Measurements from ENCODE around the gene TRIM33.

Gene TRIM33

DNA sequence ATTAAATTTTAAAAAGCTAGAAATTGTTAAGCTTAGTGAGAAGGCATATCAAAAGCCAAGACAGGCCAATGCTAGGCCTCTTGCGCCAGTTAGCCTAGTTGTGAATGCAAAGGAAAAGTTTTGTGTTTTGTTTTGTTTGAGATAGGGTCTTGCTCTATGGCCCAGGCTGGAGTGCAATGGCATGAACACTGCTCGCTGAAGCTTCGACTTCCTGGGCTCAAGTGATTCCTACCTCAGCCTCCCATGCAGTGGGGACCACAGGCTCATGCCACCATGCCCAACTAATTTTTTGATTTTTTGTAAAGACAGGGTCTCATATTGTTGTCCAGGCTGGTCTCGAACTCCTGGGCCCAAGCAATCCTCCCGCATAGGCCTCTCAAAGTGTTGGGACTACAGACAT is 40.3 kb downstream of the TRIM33 start:
- TF ChIP-seq EZH2 (optimal IDR thresholded peaks at IDR 0.05; ENCODE audit: low read depth, low read length) (no peak), EZH2phosphoT487 (IDR thresholded peaks at IDR 0.05; ENCODE audit: low read length) (no peak)
- TF ChIP-seq, protein P1, sequence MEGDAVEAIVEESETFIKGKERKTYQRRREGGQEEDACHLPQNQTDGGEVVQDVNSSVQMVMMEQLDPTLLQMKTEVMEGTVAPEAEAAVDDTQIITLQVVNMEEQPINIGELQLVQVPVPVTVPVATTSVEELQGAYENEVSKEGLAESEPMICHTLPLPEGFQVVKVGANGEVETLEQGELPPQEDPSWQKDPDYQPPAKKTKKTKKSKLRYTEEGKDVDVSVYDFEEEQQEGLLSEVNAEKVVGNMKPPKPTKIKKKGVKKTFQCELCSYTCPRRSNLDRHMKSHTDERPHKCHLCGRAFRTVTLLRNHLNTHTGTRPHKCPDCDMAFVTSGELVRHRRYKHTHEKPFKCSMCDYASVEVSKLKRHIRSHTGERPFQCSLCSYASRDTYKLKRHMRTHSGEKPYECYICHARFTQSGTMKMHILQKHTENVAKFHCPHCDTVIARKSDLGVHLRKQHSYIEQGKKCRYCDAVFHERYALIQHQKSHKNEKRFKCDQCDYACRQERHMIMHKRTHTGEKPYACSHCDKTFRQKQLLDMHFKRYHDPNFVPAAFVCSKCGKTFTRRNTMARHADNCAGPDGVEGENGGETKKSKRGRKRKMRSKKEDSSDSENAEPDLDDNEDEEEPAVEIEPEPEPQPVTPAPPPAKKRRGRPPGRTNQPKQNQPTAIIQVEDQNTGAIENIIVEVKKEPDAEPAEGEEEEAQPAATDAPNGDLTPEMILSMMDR (IDR thresholded peaks at IDR 0.05; ENCODE audit: low read length): no peak
- H3K79me2 ChIP-seq (ENCODE audit: low read length): peaks cover 45% of the 10 kb centered on the region
- H3F3A ChIP-seq (ENCODE audit: insufficient read depth, low read length): no peaks in the 10 kb centered on the region
- no peak overlapping the region for H3K27ac ChIP-seq (ENCODE audit: low read length)
- no peaks in the 10 kb centered on the region for H3K36me3 ChIP-seq (replicated peaks; ENCODE audit: insufficient read depth, low read length)
- H2AFZ ChIP-seq (ENCODE audit: low read length): no peak overlapping the region
- H3K4me3 ChIP-seq (ENCODE audit: low read length): no peak overlapping the region
- H4K20me1 ChIP-seq (ENCODE audit: insufficient read depth, low read length): no peaks in the 10 kb centered on the region
- peaks cover 13% of the 10 kb centered on the region for H3K4me1 ChIP-seq (ENCODE audit: low read length)
- H3K9ac ChIP-seq (ENCODE audit: low read length): no peak overlapping the region
- DNase-seq: no peak
- H3K27me3 ChIP-seq (replicated peaks; ENCODE audit: insufficient read depth, low read length): no peaks in the 10 kb centered on the region
- H3K9me3 ChIP-seq (replicated peaks; ENCODE audit: insufficient read depth, low read length): no peaks in the 10 kb centered on the region
- no peaks in the 10 kb centered on the region for H3K9me2 ChIP-seq (replicated peaks; ENCODE audit: insufficient read depth, low read length)
- H3K4me2 ChIP-seq (ENCODE audit: low read depth, low read length): no peak overlapping the region

DNA sequence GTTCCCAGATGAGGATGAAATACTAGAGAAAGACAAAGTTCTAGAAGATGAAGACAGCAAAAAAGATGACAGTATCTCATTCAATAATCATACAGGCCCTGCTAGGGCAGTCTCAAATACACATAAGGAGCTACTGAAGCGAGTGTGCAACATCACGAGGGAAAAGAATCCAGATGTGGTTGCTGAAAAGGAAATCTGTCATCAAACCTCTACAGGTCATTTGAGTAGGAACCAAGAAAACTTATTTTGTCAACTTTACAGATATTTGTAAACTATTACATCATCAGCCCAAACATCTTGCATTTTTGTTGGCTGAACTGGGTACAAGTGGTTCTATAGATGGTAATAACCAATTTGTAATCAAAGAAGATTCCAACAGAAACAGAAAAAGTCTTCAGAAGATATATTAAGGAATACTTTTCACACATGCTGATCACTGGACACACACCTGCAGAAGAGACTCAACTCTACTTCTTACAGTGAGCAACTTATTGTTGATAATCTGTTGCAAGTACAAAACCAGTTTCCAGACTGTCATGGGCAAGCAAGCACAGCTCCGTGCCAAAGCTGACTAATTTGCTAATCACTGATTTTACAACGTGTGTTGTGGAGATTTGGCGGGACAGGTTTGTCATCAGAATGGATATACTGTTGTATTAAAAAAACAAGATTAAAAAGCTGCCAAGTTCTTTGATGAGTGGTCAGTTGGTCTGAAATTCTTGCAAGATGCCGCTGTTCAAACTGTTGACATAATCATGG is 42.1 kb downstream of the TRIM33 start:
- no peaks in the 10 kb centered on the region for H3F3A ChIP-seq (ENCODE audit: insufficient read depth, low read length)
- no peak overlapping the region for H3K4me2 ChIP-seq (ENCODE audit: low read depth, low read length)
- no peaks in the 10 kb centered on the region for H3K9me3 ChIP-seq (replicated peaks; ENCODE audit: insufficient read depth, low read length)
- H2AFZ ChIP-seq (ENCODE audit: low read length): no peak overlapping the region
- TF ChIP-seq EZH2 (optimal IDR thresholded peaks at IDR 0.05; ENCODE audit: low read depth, low read length) (no peak), EZH2phosphoT487 (IDR thresholded peaks at IDR 0.05; ENCODE audit: low read length) (no peak)
- TF ChIP-seq, protein P1 (IDR thresholded peaks at IDR 0.05; ENCODE audit: low read length): no peak
- no peaks in the 10 kb centered on the region for H4K20me1 ChIP-seq (ENCODE audit: insufficient read depth, low read length)
- DNase-seq: no peak
- peaks cover 13% of the 10 kb centered on the region for H3K4me1 ChIP-seq (ENCODE audit: low read length)
- H3K9me2 ChIP-seq (replicated peaks; ENCODE audit: insufficient read depth, low read length): no peaks in the 10 kb centered on the region
- H3K79me2 ChIP-seq (ENCODE audit: low read length): peaks cover 43% of the 10 kb centered on the region
- H3K27ac ChIP-seq (ENCODE audit: low read length): no peak overlapping the region
- no peaks in the 10 kb centered on the region for H3K27me3 ChIP-seq (replicated peaks; ENCODE audit: insufficient read depth, low read length)
- no peaks in the 10 kb centered on the region for H3K36me3 ChIP-seq (replicated peaks; ENCODE audit: insufficient read depth, low read length)
- no peak overlapping the region for H3K4me3 ChIP-seq (ENCODE audit: low read length)
- H3K9ac ChIP-seq (ENCODE audit: low read length): no peak overlapping the region

DNA sequence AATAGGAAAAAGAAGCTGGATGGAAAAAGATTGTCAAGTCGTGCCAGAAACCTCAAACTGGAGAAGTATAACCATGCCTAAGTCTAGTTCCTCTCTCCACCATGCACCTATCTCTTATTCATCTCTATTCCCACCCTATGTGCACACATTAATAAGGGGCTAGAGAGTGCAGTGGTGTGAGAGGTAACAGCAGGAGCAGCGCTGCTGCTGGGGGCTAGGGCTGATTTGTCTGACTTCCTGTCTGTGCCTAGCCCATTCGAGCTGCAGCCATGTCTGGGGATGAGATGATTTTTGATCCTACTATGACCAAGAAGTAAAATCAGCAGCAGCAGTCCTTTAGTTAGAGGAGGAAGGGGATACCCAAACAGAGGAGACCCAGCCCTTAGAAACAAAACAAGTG is 43.0 kb downstream of the TRIM33 start:
- no peaks in the 10 kb centered on the region for H4K20me1 ChIP-seq (ENCODE audit: insufficient read depth, low read length)
- no peak for TF ChIP-seq EZH2phosphoT487 (IDR thresholded peaks at IDR 0.05; ENCODE audit: low read length)
- TF ChIP-seq, protein P1 (IDR thresholded peaks at IDR 0.05; ENCODE audit: low read length): no peak
- no peak for TF ChIP-seq EZH2 (optimal IDR thresholded peaks at IDR 0.05; ENCODE audit: low read depth, low read length)
- no peak for DNase-seq
- H3K4me3 ChIP-seq (ENCODE audit: low read length): no peak overlapping the region
- no peak overlapping the region for H3K27ac ChIP-seq (ENCODE audit: low read length)
- no peak overlapping the region for H3K9ac ChIP-seq (ENCODE audit: low read length)
- no peak overlapping the region for H3K4me2 ChIP-seq (ENCODE audit: low read depth, low read length)
- peaks cover 37% of the 10 kb centered on the region for H3K79me2 ChIP-seq (ENCODE audit: low read length)
- no peaks in the 10 kb centered on the region for H3F3A ChIP-seq (ENCODE audit: insufficient read depth, low read length)
- peaks cover 13% of the 10 kb centered on the region for H3K4me1 ChIP-seq (ENCODE audit: low read length)
- H3K9me3 ChIP-seq (replicated peaks; ENCODE audit: insufficient read depth, low read length): no peaks in the 10 kb centered on the region
- no peaks in the 10 kb centered on the region for H3K9me2 ChIP-seq (replicated peaks; ENCODE audit: insufficient read depth, low read length)
- H3K27me3 ChIP-seq (replicated peaks; ENCODE audit: insufficient read depth, low read length): no peaks in the 10 kb centered on the region
- H3K36me3 ChIP-seq (replicated peaks; ENCODE audit: insufficient read depth, low read length): no peaks in the 10 kb centered on the region
- H2AFZ ChIP-seq (ENCODE audit: low read length): no peak overlapping the region

Data from MM.1S (cell line).